UCSD-AML1 (cell line): ENCODE data around the gene GJA4.
"Not testable (repeated sequence)": the region's sequence is repeated elsewhere in the genome, so short reads cannot be mapped to it uniquely, and the experiment has no call there.

Experiments
- DNase-seq: peaks from one replicate; lab custom pipeline; 2025; ENCODE audit not compliant: unreplicated experiment; lab: John Stamatoyannopoulos, UW

Gene GJA4

GRCh38 chr1:34768856-34769255 lies 23.9 kb upstream of the GJA4 start:
- DNase-seq = no peak

GRCh38 chr1:34770891-34771504 lies 21.8 kb upstream of the GJA4 start:
- DNase-seq = no peak

GRCh38 chr1:34771573-34772371 lies 21.0 kb upstream of the GJA4 start:
- DNase-seq = no peak

- DNase-seq = not testable (repeated sequence)
Measured at GRCh38 chr1:34773114-34773513, 19.7 kb upstream of the GJA4 start.

- DNase-seq = no peak
Measured at GRCh38 chr1:34774957-34775356, 17.8 kb upstream of the GJA4 start.

GRCh38 chr1:34776911-34777310 lies 15.9 kb upstream of the GJA4 start:
- DNase-seq = no peak

- no peak for DNase-seq
Measured at GRCh38 chr1:34777519-34778321, 15.1 kb upstream of the GJA4 start.

- DNase-seq = no peak
Measured at GRCh38 chr1:34778381-34778780, 14.4 kb upstream of the GJA4 start.

- DNase-seq = no peak
Measured at GRCh38 chr1:34779005-34779404, 13.8 kb upstream of the GJA4 start.

- DNase-seq = no peak
Measured at GRCh38 chr1:34779526-34779925, 13.3 kb upstream of the GJA4 start.

GRCh38 chr1:34779962-34780361 lies 12.8 kb upstream of the GJA4 start:
- DNase-seq = no peak

- no peak for DNase-seq
Measured at GRCh38 chr1:34780528-34780927, 12.3 kb upstream of the GJA4 start.

- DNase-seq = no peak
Measured at GRCh38 chr1:34781071-34781843, 11.5 kb upstream of the GJA4 start, which contains the start of gene GJB3. Gene GJB3 (plus strand): TSS chr1:34781214. CDS start chr1:34784763, 3,549 bp downstream.

GRCh38 chr1:34781844-34782391 lies 10.9 kb upstream of the GJA4 start:
- DNase-seq = no peak

- DNase-seq = no peak
Measured at GRCh38 chr1:34784751-34785221, 8.0 kb upstream of the GJA4 start.

- DNase-seq = no peak
Measured at GRCh38 chr1:34785231-34785874, 7.4 kb upstream of the GJA4 start.

- no peak for DNase-seq
Measured at GRCh38 chr1:34785875-34786470, 6.8 kb upstream of the GJA4 start.

- DNase-seq = peak; percentile 69
Measured at GRCh38 chr1:34786521-34787325, 6.1 kb upstream of the GJA4 start.
